Stimulated activated naive CD8-positive, alpha-beta T cell treated with anti-CD3 and anti-CD28 coated beads, Interleukin-15, Interleukin-2, amounts not matched to agents 100 ng/mL and 50 ng/mL, for 24 hours (primary cell): ENCODE results near the gene GALNTL6.

Experiments used
- H3K27ac Mint-ChIP-seq: one replicate; pipeline ENCODE4 v1.8.0; 2021; ENCODE audit warnings: mild to moderate bottlenecking, mixed read lengths
- H3K27me3 Mint-ChIP-seq: one replicate; pipeline ENCODE4 v1.8.0; 2021; ENCODE audit warnings: mixed read lengths
- H3K36me3 Mint-ChIP-seq: one replicate; pipeline ENCODE4 v1.8.0; 2021; ENCODE audit warnings: low read depth, mixed read lengths
- H3K4me1 Mint-ChIP-seq: one replicate; pipeline ENCODE4 v1.8.0; 2021; ENCODE audit warnings: low read depth, mixed read lengths
- H3K4me3 Mint-ChIP-seq: one replicate; pipeline ENCODE4 v1.8.0; 2021; ENCODE audit warnings: mild to moderate bottlenecking, mixed read lengths
- H3K9me3 Mint-ChIP-seq: one replicate; pipeline ENCODE4 v1.8.0; 2021; ENCODE audit warnings: mixed read lengths

Gene GALNTL6

GRCh38 chr4:172740434-172740833 lies 927.2 kb downstream of the GALNTL6 start:
- no peak overlapping the region for H3K4me3 Mint-ChIP-seq
- peaks cover 3% of the 10 kb centered on the region for H3K36me3 Mint-ChIP-seq
- no peaks in the 10 kb centered on the region for H3K27me3 Mint-ChIP-seq
- no peaks in the 10 kb centered on the region for H3K4me1 Mint-ChIP-seq
- H3K27ac Mint-ChIP-seq: no peak overlapping the region
- H3K9me3 Mint-ChIP-seq: peaks cover 32% of the 10 kb centered on the region

GRCh38 chr4:172750910-172751309 lies 937.7 kb downstream of the GALNTL6 start:
- no peaks in the 10 kb centered on the region for H3K36me3 Mint-ChIP-seq
- no peaks in the 10 kb centered on the region for H3K27me3 Mint-ChIP-seq
- H3K4me1 Mint-ChIP-seq: peaks cover 3% of the 10 kb centered on the region
- peaks cover 5% of the 10 kb centered on the region for H3K9me3 Mint-ChIP-seq
- H3K4me3 Mint-ChIP-seq: no peak overlapping the region
- no peak overlapping the region for H3K27ac Mint-ChIP-seq

GRCh38 chr4:172751550-172751949 lies 938.3 kb downstream of the GALNTL6 start:
- peaks cover 5% of the 10 kb centered on the region for H3K9me3 Mint-ChIP-seq
- peaks cover 3% of the 10 kb centered on the region for H3K4me1 Mint-ChIP-seq
- H3K27me3 Mint-ChIP-seq: no peaks in the 10 kb centered on the region

GRCh38 chr4:172758586-172759340 lies 945.6 kb downstream of the GALNTL6 start:
- no peaks in the 10 kb centered on the region for H3K4me1 Mint-ChIP-seq
- H3K27ac Mint-ChIP-seq: no peak overlapping the region

More at GRCh38 chr4:172751550-172751949, 938.3 kb downstream of the GALNTL6 start:
- Mint-ChIP-seq H3K36me3 (no peaks in the 10 kb centered on the region), H3K4me3 (no peak overlapping the region), H3K27ac (no peak overlapping the region)

GRCh38 chr4:172760512-172760911 lies 947.3 kb downstream of the GALNTL6 start:
- H3K27me3 Mint-ChIP-seq: no peaks in the 10 kb centered on the region
- peaks cover 3% of the 10 kb centered on the region for H3K9me3 Mint-ChIP-seq
- H3K4me3 Mint-ChIP-seq: no peak overlapping the region
- H3K27ac Mint-ChIP-seq: no peak overlapping the region
- H3K36me3 Mint-ChIP-seq: no peaks in the 10 kb centered on the region
- H3K4me1 Mint-ChIP-seq: no peaks in the 10 kb centered on the region

More at GRCh38 chr4:172758586-172759340, 945.6 kb downstream of the GALNTL6 start:
- no peaks in the 10 kb centered on the region for H3K27me3 Mint-ChIP-seq
- H3K4me3 Mint-ChIP-seq: no peak overlapping the region
- no peaks in the 10 kb centered on the region for H3K36me3 Mint-ChIP-seq
- peaks cover 3% of the 10 kb centered on the region for H3K9me3 Mint-ChIP-seq

GRCh38 chr4:172762895-172763294 lies 949.7 kb downstream of the GALNTL6 start:
- Mint-ChIP-seq H3K36me3 (no peaks in the 10 kb centered on the region), H3K27me3 (no peaks in the 10 kb centered on the region), H3K27ac (no peak overlapping the region), H3K9me3 (peaks cover 4% of the 10 kb centered on the region), H3K4me3 (no peak overlapping the region), H3K4me1 (no peaks in the 10 kb centered on the region)

DNA sequence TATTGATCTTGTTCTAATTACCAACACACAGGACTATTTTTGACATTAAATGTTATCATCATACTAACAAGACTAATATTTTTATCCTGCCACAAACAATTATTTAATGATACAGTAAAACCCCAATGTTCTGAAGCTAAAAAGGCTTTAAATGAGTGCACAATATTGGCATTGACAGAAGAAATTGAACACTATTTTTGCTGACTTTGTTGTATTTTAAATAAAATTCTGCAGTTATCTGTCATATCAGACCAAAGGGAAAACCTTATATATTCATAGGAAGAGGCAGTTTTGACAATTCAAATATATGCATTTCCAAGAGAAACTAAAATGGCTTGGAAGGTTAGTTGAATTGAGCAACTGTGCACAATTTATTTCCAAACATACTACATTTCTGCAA lies 957.6 kb downstream of the GALNTL6 start:
- Mint-ChIP-seq H3K4me3 (no peak overlapping the region), H3K27ac (no peak overlapping the region), H3K4me1 (no peaks in the 10 kb centered on the region), H3K36me3 (no peaks in the 10 kb centered on the region), H3K9me3 (peaks cover 4% of the 10 kb centered on the region), H3K27me3 (no peaks in the 10 kb centered on the region)

DNA sequence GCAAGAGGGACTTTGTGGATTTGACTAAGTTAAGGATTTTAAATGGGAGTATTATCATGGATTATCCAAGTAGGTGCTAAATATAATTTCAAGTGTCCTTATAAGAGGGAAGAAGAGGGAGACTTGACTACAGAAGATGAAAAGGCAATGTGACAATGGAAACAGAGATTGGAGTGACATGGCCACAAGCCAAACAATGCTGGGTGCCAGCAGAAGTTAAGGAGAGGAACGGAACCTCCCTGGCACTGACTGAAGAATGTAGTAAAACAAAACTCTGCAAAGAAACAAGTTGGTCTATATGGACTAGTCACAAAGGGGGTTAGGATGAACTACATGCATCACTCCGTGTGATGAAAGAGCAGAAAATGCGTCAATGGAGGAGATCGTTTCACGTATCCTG lies 959.6 kb downstream of the GALNTL6 start:
- Mint-ChIP-seq H3K27me3 (no peaks in the 10 kb centered on the region), H3K27ac (no peak overlapping the region), H3K4me3 (no peak overlapping the region), H3K4me1 (no peaks in the 10 kb centered on the region), H3K9me3 (peaks cover 4% of the 10 kb centered on the region), H3K36me3 (no peaks in the 10 kb centered on the region)

GRCh38 chr4:172776203-172776861 lies 963.1 kb downstream of the GALNTL6 start:
- Mint-ChIP-seq H3K4me3 (no peak overlapping the region), H3K27me3 (no peaks in the 10 kb centered on the region)

DNA sequence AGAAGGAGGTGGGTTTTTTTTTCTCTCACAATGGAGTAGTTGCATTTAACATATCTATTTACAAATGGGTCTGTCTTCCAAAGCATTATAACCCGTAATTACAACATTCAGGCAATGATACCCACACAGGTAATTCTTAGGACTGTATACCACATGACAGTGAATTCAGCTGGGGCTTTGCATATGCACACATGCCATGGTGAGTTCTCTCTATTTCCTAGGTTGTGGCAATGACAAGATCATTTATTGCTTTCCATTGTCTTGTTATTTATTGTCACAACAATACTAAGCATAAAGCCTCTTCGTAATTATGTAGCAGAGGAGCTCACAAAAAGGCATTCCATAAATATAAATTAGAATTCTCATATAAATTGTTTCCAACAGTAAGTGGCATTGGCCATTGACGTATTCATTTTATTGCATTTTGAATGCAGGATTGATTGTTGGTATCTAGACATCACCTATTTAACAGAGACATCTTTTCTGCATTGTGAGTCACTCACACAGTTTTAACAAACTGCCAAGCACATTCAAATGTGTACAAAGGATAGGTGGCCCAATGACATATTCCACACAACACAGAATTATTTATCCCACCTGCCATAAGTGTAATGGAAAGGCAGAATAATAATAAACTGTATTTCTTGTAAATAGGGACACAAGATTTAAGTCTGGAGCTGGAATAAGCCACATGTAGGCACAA lies 964.7 kb downstream of the GALNTL6 start:
- no peaks in the 10 kb centered on the region for H3K36me3 Mint-ChIP-seq
- no peak overlapping the region for H3K4me3 Mint-ChIP-seq
- H3K27ac Mint-ChIP-seq: no peak overlapping the region
- H3K9me3 Mint-ChIP-seq: no peaks in the 10 kb centered on the region
- H3K4me1 Mint-ChIP-seq: no peaks in the 10 kb centered on the region
- H3K27me3 Mint-ChIP-seq: no peaks in the 10 kb centered on the region

More at GRCh38 chr4:172776203-172776861, 963.1 kb downstream of the GALNTL6 start:
- H3K4me1 Mint-ChIP-seq: no peaks in the 10 kb centered on the region
- H3K9me3 Mint-ChIP-seq: no peaks in the 10 kb centered on the region
- no peak overlapping the region for H3K27ac Mint-ChIP-seq
- no peaks in the 10 kb centered on the region for H3K36me3 Mint-ChIP-seq

DNA sequence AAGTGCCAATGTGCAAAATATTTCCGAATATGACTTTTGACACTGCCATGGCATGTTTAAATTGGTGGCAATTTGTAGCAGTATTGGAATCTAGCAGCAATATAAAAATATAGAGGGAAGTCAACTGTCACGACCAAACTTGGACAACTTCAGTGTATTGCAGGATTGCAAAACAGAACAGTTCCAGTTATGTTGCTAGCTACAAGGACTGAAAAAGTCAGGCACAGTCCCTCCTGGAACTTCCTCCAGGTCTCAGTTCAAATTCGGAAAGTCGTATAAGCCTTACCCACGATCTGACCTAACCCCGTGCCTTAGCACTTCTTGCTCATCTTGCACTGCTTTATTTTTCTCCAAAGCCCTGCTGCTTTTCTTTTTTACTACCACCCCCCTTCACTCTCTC lies 965.4 kb downstream of the GALNTL6 start:
- H3K36me3 Mint-ChIP-seq: no peaks in the 10 kb centered on the region
- H3K27ac Mint-ChIP-seq: no peak overlapping the region
- no peaks in the 10 kb centered on the region for H3K27me3 Mint-ChIP-seq

GRCh38 chr4:172780566-172781081 lies 967.4 kb downstream of the GALNTL6 start:
- H3K4me3 Mint-ChIP-seq: no peak overlapping the region
- no peak overlapping the region for H3K27ac Mint-ChIP-seq
- no peaks in the 10 kb centered on the region for H3K36me3 Mint-ChIP-seq
- no peaks in the 10 kb centered on the region for H3K27me3 Mint-ChIP-seq
- no peaks in the 10 kb centered on the region for H3K4me1 Mint-ChIP-seq
- no peaks in the 10 kb centered on the region for H3K9me3 Mint-ChIP-seq

More for the DNA sequence above, 965.4 kb downstream of the GALNTL6 start:
- no peaks in the 10 kb centered on the region for H3K4me1 Mint-ChIP-seq
- H3K4me3 Mint-ChIP-seq: no peak overlapping the region
- no peaks in the 10 kb centered on the region for H3K9me3 Mint-ChIP-seq

DNA sequence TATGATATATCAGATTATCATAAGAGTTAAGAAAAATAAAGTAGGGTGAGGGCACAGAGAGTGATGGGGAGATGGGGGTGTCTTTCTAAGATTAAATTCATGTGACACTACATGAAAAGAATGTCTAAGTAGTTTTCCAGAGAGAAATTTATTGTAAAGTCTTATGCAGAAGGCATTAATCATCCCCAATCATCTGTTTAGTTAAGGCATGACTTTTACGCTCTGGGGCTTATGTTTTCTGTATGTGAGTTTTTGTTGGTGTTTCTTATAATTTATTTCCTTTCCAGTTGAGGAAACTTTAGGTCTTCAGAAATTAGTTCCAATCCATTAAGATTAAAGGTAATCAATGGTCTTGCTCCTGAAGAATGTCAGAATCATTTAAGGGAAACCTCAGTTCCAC lies 972.4 kb downstream of the GALNTL6 start:
- no peak overlapping the region for H3K4me3 Mint-ChIP-seq
- H3K36me3 Mint-ChIP-seq: no peaks in the 10 kb centered on the region

DNA sequence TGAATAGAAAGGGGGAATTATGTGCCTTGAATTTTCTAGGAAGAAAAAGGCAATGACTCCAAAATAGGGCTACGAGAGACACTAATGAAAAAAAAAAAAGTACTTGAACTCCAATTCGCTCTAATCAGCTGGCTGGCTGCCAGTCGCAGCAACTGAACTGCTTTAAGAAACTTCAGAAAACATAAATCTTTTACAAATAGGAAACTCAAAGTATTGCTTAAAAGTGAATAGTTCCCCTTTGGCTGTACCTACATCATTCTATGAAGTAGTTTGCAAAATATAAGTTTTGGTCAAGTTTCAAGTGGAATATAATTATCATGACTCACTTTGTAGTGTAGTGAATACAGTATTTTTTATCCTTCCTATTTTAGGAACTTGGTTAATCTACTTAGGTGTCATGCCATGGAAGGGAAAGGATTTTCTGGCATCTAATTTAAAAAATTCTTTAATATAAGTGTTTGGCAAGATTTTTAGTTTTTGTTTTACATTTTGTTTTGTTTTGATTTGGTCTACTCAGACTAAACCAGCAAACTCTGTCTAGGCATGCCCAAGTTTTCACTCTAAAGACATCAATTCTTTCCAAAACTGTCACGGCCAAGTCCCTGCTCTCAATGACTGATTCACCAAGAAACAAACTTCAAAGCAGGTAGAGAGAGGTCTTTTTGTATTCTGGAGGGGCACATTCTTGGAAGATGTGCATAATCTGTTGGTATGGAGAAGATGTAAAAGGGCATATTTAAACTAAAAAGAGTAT lies 973.0 kb downstream of the GALNTL6 start:
- Mint-ChIP-seq H3K27ac (no peak overlapping the region), H3K4me3 (no peak overlapping the region), H3K36me3 (no peaks in the 10 kb centered on the region), H3K4me1 (no peaks in the 10 kb centered on the region), H3K9me3 (peaks cover 3% of the 10 kb centered on the region), H3K27me3 (no peaks in the 10 kb centered on the region)

More for the DNA sequence above, 972.4 kb downstream of the GALNTL6 start:
- no peaks in the 10 kb centered on the region for H3K4me1 Mint-ChIP-seq
- no peak overlapping the region for H3K27ac Mint-ChIP-seq
- no peaks in the 10 kb centered on the region for H3K27me3 Mint-ChIP-seq
- H3K9me3 Mint-ChIP-seq: no peaks in the 10 kb centered on the region
